ENCODE measurements around the gene TRMT2A.
"Not testable (repeated sequence)": the region's sequence is repeated elsewhere in the genome, so short reads cannot be mapped to it uniquely, and the experiment has no call there.

The TRMT2A gene, protein sequence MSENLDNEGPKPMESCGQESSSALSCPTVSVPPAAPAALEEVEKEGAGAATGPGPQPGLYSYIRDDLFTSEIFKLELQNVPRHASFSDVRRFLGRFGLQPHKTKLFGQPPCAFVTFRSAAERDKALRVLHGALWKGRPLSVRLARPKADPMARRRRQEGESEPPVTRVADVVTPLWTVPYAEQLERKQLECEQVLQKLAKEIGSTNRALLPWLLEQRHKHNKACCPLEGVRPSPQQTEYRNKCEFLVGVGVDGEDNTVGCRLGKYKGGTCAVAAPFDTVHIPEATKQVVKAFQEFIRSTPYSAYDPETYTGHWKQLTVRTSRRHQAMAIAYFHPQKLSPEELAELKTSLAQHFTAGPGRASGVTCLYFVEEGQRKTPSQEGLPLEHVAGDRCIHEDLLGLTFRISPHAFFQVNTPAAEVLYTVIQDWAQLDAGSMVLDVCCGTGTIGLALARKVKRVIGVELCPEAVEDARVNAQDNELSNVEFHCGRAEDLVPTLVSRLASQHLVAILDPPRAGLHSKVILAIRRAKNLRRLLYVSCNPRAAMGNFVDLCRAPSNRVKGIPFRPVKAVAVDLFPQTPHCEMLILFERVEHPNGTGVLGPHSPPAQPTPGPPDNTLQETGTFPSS

GRCh38 chr22:20116951-20117632 lies at the start of gene TRMT2A:
Gene TRMT2A (minus strand): TSS chr22:20117226. CDS start chr22:20116906, 320 bp downstream.
- peak; percentile 95 for DNase-seq

- DNase-seq, result no peak
These were observed 49.7 kb upstream of the TRMT2A start for GRCh38 chr22:20166703-20167102.

DNA sequence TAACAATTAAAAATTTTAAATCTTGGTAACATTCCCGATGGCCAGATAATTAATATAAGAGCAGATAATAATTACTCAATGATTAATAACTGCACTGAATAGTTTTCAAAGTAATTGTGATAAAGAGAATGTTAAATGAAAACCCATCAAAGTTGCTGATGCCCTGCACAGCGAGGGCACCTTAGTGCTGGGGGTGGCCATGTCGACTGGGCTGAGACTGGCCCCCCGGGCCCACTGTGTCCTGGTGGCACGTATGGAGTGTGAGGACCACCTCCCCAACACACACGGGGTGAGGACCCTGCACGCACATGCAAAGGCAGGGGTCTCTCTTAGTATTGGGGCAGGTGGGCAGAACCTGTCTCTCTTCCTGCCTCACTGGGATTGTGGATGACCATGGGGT lies 48.9 kb upstream of the TRMT2A start:
- DNase-seq, result no peak

DNA sequence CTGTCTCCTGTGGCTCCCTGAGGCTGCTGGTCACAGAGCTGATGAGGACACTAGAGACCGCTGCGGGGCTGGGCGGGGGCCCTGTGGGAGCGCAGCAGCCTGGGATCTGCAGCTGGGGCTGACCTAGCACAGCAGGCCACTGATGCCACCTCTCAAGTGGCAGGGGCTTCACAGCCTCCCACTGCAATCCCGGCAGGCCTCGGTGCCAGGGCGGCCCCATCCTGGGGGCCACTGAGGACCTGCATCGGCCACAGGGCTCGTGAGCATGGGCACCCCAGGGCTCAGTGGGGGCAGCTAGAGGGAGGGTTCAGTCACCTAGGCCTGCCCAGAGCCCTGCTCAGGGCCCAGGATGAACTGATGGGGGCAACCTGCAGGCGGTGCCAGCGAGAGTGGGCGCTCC lies 48.4 kb upstream of the TRMT2A start:
- no peak for DNase-seq

- no peak for DNase-seq
These were observed 47.8 kb upstream of the TRMT2A start for GRCh38 chr22:20164863-20165262.

GRCh38 chr22:20160041-20160440 lies 43.0 kb upstream of the TRMT2A start:
- no peak for DNase-seq

- not testable (repeated sequence) for DNase-seq
These were observed 42.5 kb upstream of the TRMT2A start for GRCh38 chr22:20159531-20159930.

- no peak for DNase-seq
These were observed 42.0 kb upstream of the TRMT2A start for GRCh38 chr22:20159076-20159475.

GRCh38 chr22:20158391-20159036 lies 41.5 kb upstream of the TRMT2A start:
- DNase-seq, result no peak

DNA sequence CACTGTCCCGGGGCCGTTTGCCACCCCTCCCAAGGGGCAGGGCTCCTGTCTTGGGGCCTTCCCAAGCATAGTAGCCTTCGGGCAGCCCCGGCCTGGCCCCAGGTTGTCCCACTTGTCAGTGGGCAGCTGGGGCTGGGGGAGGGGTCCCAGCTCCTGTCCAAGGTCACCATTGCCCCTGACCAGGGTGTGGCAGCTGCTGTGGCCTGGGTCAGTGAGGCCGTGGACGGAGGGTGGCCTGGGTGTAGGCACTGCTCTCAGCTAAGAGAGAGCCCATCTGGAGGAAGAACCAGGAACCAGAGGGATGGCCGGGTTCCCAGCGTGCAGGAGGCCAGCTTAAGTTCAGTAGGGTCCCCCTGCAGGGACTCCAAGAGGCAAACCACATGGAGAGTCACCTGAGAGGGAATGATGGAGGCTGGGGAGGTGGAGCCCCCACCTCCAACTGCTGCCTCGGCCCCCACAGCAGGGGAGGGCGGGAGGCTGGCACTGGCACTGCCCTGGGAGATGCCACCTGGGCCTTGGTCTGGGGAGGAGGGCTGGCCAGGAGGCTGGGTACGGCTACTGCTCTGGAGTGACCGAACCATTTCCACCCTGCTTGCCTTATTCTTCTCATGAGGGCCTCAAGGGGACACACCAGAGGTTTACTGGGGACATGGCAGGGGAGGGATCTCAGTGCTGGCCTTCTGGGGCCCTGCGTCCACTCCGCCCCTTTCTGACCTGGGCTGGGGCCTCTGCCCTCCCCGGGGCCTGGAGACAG lies 40.6 kb upstream of the TRMT2A start:
- no peak for DNase-seq

- peak; percentile 59 for DNase-seq
These were observed 39.8 kb upstream of the TRMT2A start for GRCh38 chr22:20156611-20157429.

- no peak for DNase-seq
These were observed 39.0 kb upstream of the TRMT2A start for GRCh38 chr22:20156042-20156389.

- no peak for DNase-seq
These were observed 38.5 kb upstream of the TRMT2A start for GRCh38 chr22:20155330-20156041.

DNA sequence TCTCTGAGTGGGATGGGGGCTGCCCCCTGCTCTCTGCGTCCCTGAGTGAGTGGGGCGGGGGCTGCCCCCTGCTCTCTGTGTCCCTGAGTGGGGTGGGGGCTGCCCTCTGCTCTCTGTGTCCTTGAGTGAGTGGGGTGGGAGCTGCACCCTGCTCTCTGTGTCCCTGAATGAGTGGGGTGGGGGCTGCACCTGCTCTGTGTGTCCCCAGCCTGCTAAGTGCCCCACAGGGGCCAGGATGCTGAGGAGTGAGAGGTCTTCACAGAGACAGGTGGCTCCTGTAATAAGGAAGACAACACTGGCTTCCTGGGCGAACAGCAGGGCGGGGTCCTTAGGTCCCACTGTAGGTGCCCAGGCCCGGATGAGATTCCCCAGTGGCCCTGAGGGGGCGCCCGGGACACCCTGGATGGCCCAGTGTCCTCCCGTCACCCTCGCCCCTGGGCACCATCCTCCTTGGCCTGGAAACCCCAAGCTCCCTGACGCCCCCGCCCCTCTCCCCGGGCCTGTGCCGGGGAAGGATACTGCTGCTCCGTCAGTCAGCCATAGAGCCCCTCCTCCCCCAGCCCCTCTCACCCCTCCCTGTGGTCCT lies 37.7 kb upstream of the TRMT2A start:
- no peak for DNase-seq

DNA sequence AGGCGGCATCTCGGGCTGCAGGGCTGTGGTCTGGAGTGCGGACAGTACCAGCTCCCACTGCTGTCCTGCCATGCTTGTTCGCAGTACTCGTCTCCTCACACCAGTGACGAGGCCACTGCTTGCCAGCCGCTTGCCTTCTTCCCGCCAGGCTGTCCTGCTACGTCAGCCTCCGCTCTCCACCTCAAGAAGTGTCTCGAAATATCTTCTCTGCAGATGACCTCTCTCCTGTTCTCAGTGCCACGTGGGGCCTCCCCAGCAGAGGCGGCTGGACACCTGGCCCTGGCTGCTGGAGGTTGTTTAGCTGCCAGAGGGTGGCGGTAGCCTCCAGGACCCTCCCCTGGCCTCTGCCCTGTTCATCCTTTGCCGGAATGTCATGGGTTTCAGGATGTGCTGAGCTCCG lies 36.9 kb upstream of the TRMT2A start:
- no peak for DNase-seq

- no peak for DNase-seq
These were observed 35.5 kb upstream of the TRMT2A start for GRCh38 chr22:20152464-20152890.

DNA sequence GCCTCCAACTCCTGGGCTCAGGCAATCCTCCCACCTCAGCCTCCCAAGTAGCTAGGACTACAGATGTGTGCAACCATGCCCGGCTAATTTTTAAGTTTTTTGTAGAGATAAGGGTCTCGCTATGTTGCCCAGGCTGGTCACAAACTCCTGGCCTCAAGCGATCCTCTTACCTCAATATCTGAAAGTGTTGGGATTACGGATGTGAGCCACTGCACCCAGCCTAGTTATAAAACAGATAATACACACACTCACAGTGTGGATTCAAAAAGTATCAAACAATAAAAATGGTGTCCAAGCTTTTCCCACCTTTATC lies 34.2 kb upstream of the TRMT2A start:
- no peak for DNase-seq

DNA sequence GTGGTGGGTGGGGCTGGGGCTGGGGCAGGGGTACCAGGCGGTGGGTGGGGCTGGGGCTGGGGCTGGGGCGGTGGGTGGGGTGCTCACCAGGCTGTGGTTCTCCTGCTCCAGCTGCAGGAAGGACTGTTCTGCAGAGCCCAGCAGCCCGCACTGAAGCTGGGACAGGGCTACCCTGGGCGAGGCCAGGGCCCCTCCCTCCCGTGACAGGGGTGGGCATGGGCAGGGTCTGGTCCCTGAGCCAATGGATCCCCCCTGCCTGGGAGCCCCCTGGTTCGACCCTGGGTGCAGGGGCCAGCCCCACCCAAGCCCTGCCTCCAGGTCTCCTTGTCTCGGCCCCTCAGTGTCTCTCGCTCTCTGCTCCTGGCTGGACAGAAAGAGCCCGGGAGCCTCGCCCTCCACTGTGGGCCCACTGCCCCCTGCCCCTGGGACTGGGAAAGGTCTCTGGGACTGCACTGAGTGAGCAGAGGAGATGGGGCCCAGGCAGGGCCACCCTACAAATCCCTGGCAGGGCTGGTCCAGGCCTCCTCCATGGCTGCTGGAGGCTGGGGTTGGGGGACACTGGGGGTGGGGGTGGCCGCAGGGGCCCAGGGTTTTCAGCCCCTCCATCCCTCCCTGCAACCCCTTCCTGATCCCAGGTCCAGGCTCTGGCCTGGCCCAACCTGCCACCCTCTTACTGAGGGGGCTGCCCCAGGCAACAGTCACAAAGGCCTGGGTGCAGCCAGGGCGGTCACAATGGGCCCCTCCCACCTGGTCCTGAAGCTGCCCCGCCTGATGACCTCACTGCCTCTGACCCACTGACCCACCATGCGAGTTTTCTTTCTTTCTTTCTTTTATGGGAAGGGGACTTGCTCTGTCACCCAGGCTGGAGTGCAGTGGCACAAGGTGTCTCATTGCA lies 33.6 kb upstream of the TRMT2A start, which contains the start of gene CCDC188:
TSS of gene CCDC188 (minus strand) at position 675 of the 895 bp plus-strand sequence. CDS start at position 606, 69 bp downstream.
- no peak for DNase-seq
